Prostate gland (tissue), 2 donors: ENCODE results near the gene ARHGEF28. TPM values are rescaled to one million over a fixed set of nuclear protein-coding genes. Genes with fewer than 3 reads are reported as not detected.

ENCODE experiments used
- DNase-seq: peaks from one replicate; pipeline ENCODE4 v3.0.0-alpha.2; 2019; ENCODE audit warnings: low spot score
- H3K27ac ChIP-seq, 2 donors: fragments of 200-600 bp; sonication (generic); 2 replicates each; pipeline ENCODE4 v1.5.1; 2017 to 2019
- H3K27me3 ChIP-seq: fragments of 200-600 bp; sonication (generic); replicated peaks from 2 replicates; pipeline ENCODE4 v1.5.1; 2019; ENCODE audit not compliant: insufficient read depth
- H3K36me3 ChIP-seq, 2 donors: fragments of 200-600 bp; sonication (generic); 1 replicate in 1 of 2; 2 replicates in 1 of 2; pipeline versions ENCODE4 v1.5.1 to v1.8.1; 2017 to 2019
- H3K4me1 ChIP-seq: fragments of 200-600 bp; sonication (generic); replicated peaks from 2 replicates; pipeline ENCODE4 v1.5.1; 2019
- H3K4me3 ChIP-seq, 2 donors: fragments of 200-600 bp; sonication (generic); 2 replicates each; pipeline ENCODE4 v1.5.1; 2017 to 2019
- H3K9me3 ChIP-seq: fragments of 200-600 bp; sonication (generic); 2 replicates; pipeline ENCODE4 v1.5.1; 2017
- CTCF ChIP-seq, 4 experiments: fragments of 200-600 bp in 2 of 4; fragments of 450-650 bp in 2 of 4; sonication (generic) in 2 of 4; IDR thresholded peaks; 1 replicate in 3 of 4; 2 replicates in 1 of 4; pipeline ENCODE4 v1.5.1; 2016 to 2019; ENCODE audit warnings: antibody characterized with exemption in 4 of 4, mild to moderate bottlenecking in 2 of 4, moderate library complexity in 2 of 4
- POLR2A ChIP-seq: fragments of 450-650 bp; IDR thresholded peaks from one replicate; pipeline ENCODE4 v1.6.1; 2016; ENCODE audit warnings: antibody characterized with exemption, mild to moderate bottlenecking
- POLR2AphosphoS5 ChIP-seq: sonication (generic); formaldehyde crosslinking; IDR thresholded peaks from one replicate; pipeline ENCODE4 v1.6.1; 2017; ENCODE audit warnings: antibody characterized with exemption
- WGBS: methylation state at CpG from one replicate; pipeline ENCODE4 v1.1.5; 2018; 5-methylcytosine and 5-hydroxymethylcytosine counted together
- intact Hi-C: fragments of 100-400 bp; cut with DNase I; formaldehyde crosslinking; loops from one replicate; pipeline ENCODE4 v1.14.2; 2022
- total RNA-seq, 2 donors: library from RNA; depleted of rRNA; stranded (reverse); fragments of >200 nt; gene quantifications; one replicate each; pipeline ENCODE4 v1.1.0, GENCODE V29; 2016

The ARHGEF28 gene
- total RNA-seq, 2 donors from 2014 or later, result 18.9 to 28.3 TPM

- no peaks in the 10 kb centered on the region for H3K36me3 ChIP-seq
- no peak for TF ChIP-seq POLR2A
- TF ChIP-seq POLR2AphosphoS5, result no peak
- no peak for TF ChIP-seq CTCF (IDR thresholded peaks at IDR 0.05)
- H3K4me3 ChIP-seq, result no peak overlapping the region
- H3K27ac ChIP-seq, result no peak overlapping the region
- no peak for DNase-seq
- intact Hi-C loops, result no loop called here
- no peaks in the 10 kb centered on the region for H3K9me3 ChIP-seq
- no peaks in the 10 kb centered on the region for H3K27me3 ChIP-seq
- no peaks in the 10 kb centered on the region for H3K4me1 ChIP-seq
These were observed 4.8 kb downstream of the ARHGEF28 start for GRCh38 chr5:73630765-73631164.

- Histone ChIP-seq H3K27me3 (no peaks in the 10 kb centered on the region), H3K36me3 (no peaks in the 10 kb centered on the region), H3K4me3 (no peak overlapping the region), H3K9me3 (no peaks in the 10 kb centered on the region), H3K27ac (no peak overlapping the region), H3K4me1 (no peaks in the 10 kb centered on the region)
- TF ChIP-seq POLR2A (no peak), POLR2AphosphoS5 (no peak), CTCF (IDR thresholded peaks at IDR 0.05) (no peak)
- no peak for DNase-seq
- intact Hi-C loops, result no loop called here
These were observed 5.5 kb downstream of the ARHGEF28 start for GRCh38 chr5:73631500-73631899.

GRCh38 chr5:73633060-73633459 lies 7.1 kb downstream of the ARHGEF28 start:
- WGBS, result 76% methylated on average over 5 of the region's 5 CpGs
- DNase-seq, result no peak
- no peaks in the 10 kb centered on the region for H3K36me3 ChIP-seq
- H3K4me3 ChIP-seq, result no peak overlapping the region
- no peaks in the 10 kb centered on the region for H3K9me3 ChIP-seq
- TF ChIP-seq POLR2AphosphoS5 (no peak), CTCF (IDR thresholded peaks at IDR 0.05) (no peak), POLR2A (no peak)
- H3K27ac ChIP-seq, result no peak overlapping the region
- H3K27me3 ChIP-seq, result no peaks in the 10 kb centered on the region
- no peaks in the 10 kb centered on the region for H3K4me1 ChIP-seq
- intact Hi-C loops, result no loop called here

- no peak for DNase-seq
- no peaks in the 10 kb centered on the region for H3K36me3 ChIP-seq
- H3K27me3 ChIP-seq, result no peaks in the 10 kb centered on the region
- H3K27ac ChIP-seq, result no peak overlapping the region
- TF ChIP-seq POLR2AphosphoS5, result no peak
- TF ChIP-seq POLR2A, result no peak
- TF ChIP-seq CTCF (IDR thresholded peaks at IDR 0.05), result no peak
- no peaks in the 10 kb centered on the region for H3K4me1 ChIP-seq
- no peak overlapping the region for H3K4me3 ChIP-seq
- 66% methylated on average over 3 of the region's 3 CpGs for WGBS
- no peaks in the 10 kb centered on the region for H3K9me3 ChIP-seq
- intact Hi-C loops, result no loop called here
These were observed 10.4 kb downstream of the ARHGEF28 start for GRCh38 chr5:73636408-73636807.

GRCh38 chr5:73637565-73637964 lies 11.6 kb downstream of the ARHGEF28 start:
- no peaks in the 10 kb centered on the region for H3K4me1 ChIP-seq
- H3K9me3 ChIP-seq, result no peaks in the 10 kb centered on the region
- 91% methylated on average over 2 of the region's 2 CpGs for WGBS

More at GRCh38 chr5:73637565-73637964, 11.6 kb downstream of the ARHGEF28 start:
- H3K36me3 ChIP-seq, result no peaks in the 10 kb centered on the region
- H3K27ac ChIP-seq, result no peak overlapping the region
- TF ChIP-seq CTCF (IDR thresholded peaks at IDR 0.05) (no peak), POLR2A (no peak), POLR2AphosphoS5 (no peak)
- H3K27me3 ChIP-seq, result no peaks in the 10 kb centered on the region
- DNase-seq, result no peak
- intact Hi-C loops, result no loop called here
- no peak overlapping the region for H3K4me3 ChIP-seq
